LNCAP (cell line): ENCODE data around the gene ANP32A.

Experiments
- CTCF ChIP-seq: fragments of 450-650 bp; IDR thresholded peaks from 2 replicates; pipeline ENCODE4 v1.5.1; 2017; ENCODE audit warnings: mild to moderate bottlenecking

Gene ANP32A

DNA sequence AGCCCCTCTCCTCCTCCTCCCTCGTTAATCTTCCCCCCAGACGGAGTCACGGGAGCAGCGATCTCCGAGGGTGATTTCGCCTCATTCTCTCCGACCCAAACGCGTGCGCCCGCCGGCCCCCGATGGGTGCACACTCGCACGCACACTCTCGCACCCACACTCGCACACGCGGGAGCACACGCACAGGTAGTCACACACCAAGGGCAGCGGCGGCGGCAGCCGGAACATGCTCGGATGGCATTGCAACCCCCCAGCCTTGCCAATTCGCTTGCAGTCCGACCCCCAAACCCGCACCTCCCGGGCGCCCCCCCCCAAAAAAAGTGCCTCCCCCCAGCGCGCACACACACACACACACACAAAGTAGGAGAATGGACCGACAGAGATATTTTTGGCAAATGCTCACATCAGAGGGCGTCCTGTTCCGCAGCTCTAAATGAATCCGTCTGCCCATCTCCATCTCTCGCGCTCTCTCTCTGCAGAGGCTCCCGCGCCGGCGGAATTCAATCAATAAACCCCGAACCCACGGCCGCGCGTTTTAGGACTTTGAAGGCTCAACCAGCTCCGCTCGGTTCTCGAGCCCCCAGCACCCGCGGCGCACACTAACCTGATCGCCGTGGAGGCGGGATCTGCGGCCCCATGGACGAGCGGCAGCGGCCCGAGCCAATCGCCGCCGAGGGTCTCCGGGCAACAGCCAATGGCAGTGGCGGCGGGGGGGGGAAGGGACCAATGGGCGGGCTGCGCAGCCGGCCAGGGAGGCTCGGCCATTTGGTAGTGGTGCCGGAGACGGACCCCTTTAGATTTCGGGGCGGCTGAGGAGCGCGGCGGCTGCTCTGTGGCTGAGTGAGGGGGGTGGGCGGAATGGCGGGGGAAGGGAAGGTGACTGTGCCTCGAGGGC lies at the start of gene ANP32A:
TSS of gene ANP32A (minus strand) at position 601 of the 895 bp plus-strand sequence. CDS start at position 457, 144 bp downstream.
- TF ChIP-seq CTCF, result no peak

DNA sequence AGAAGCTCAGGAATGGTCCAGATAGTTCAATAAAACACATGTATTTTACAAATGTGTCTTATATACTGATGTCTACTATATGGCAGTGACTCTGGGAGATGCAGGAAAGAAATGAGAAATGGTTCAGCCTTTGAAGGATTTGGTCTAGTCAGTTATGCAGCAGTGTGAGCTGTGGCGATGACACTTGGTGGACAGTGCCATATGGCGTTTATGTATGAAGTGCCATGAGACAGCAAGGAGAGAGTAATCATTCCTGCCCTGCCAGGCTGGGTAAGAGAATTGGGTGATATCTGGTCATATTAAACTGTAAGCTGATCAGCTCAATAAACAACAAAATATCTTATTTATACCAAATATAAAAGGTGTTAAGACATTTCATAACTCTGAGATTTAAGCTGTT lies 47.6 kb upstream of the ANP32A start:
- no peak for TF ChIP-seq CTCF

GRCh38 chr15:68862415-68862814 lies 41.7 kb upstream of the ANP32A start:
- TF ChIP-seq CTCF, result no peak

GRCh38 chr15:68852461-68852860 lies 31.8 kb upstream of the ANP32A start:
- no peak for TF ChIP-seq CTCF

GRCh38 chr15:68851971-68852370 lies 31.3 kb upstream of the ANP32A start:
- no peak for TF ChIP-seq CTCF

DNA sequence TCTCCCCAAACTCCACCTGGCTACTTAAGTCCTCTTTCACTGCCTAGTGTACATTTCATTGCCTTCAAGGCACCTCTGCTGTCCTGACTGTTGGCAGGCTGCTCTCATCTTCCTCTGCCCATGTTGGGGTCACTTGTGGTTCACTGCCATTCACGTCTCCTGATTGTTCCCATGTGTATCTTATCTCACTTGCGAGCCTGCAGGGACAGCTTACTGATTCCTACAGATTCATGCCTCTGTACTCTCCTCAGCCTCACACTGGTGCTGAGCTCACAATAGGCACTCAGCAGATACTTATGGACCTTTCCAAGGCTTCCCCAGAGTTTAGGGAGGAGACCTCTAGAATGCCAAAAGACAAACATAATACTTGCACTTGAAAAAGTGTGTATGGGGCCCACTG lies 28.8 kb upstream of the ANP32A start:
- no peak for TF ChIP-seq CTCF

GRCh38 chr15:68846851-68847439 lies 26.2 kb upstream of the ANP32A start:
- no peak for TF ChIP-seq CTCF
